ENCODE measurements around the gene TNK2. TPM values are rescaled to one million over a fixed set of nuclear protein-coding genes. Genes with fewer than 3 reads are reported as not detected.
A peak's percentile ranks its signal among the peaks of the same experiment; 100 is the strongest.

Gene TNK2
- total RNA-seq, 1 experiment from 2014 or later = 18.2 TPM

- BruUV-seq (replicated peaks) = no TSS peak
- intact Hi-C loops (cut with micrococcal nuclease; ENCODE audit: unreplicated experiment) = no loop called here
- H3K27ac ChIP-seq (ENCODE audit: low read depth, low read length, poor library complexity, severe bottlenecking) = peak overlapping the region; percentile 55
- H3K27me3 ChIP-seq (replicated peaks; ENCODE audit: insufficient read depth, low read depth, low read length, poor library complexity) = no peaks in the 10 kb centered on the region
- ChIA-PET POLR2A (ENCODE audit: low non-redundant PET) (no interaction called here), CTCF (no interaction called here)
- H3K4me1 ChIP-seq (ENCODE audit: insufficient read depth, low read length, poor library complexity, severe bottlenecking) = peaks cover 29% of the 10 kb centered on the region
- DNase-seq (ENCODE audit: low spot score) = no peak
- no peaks in the 10 kb centered on the region for H3K9me3 ChIP-seq (ENCODE audit: low read depth, low read length, poor library complexity, severe bottlenecking)
- no peaks in the 10 kb centered on the region for H3K36me3 ChIP-seq (ENCODE audit: insufficient read depth, low read length, poor library complexity, severe bottlenecking)
- no peak overlapping the region for H3K4me3 ChIP-seq (ENCODE audit: low read depth, low read length, poor library complexity, severe bottlenecking)
- TF ChIP-seq, protein P1, sequence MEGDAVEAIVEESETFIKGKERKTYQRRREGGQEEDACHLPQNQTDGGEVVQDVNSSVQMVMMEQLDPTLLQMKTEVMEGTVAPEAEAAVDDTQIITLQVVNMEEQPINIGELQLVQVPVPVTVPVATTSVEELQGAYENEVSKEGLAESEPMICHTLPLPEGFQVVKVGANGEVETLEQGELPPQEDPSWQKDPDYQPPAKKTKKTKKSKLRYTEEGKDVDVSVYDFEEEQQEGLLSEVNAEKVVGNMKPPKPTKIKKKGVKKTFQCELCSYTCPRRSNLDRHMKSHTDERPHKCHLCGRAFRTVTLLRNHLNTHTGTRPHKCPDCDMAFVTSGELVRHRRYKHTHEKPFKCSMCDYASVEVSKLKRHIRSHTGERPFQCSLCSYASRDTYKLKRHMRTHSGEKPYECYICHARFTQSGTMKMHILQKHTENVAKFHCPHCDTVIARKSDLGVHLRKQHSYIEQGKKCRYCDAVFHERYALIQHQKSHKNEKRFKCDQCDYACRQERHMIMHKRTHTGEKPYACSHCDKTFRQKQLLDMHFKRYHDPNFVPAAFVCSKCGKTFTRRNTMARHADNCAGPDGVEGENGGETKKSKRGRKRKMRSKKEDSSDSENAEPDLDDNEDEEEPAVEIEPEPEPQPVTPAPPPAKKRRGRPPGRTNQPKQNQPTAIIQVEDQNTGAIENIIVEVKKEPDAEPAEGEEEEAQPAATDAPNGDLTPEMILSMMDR (conservative IDR thresholded peaks at IDR 0.05; ENCODE audit: low read depth, low read length) = no peak
- TF ChIP-seq EZH2 (IDR thresholded peaks at IDR 0.05; ENCODE audit: borderline replicate concordance, low read depth, low read length, poor library complexity, severe bottlenecking) = no peak
These were observed 11.1 kb downstream of the TNK2 start for GRCh38 chr3:195897081-195897852.

- Histone ChIP-seq H3K9me3 (ENCODE audit: low read depth, low read length, poor library complexity, severe bottlenecking) (no peaks in the 10 kb centered on the region), H3K4me3 (ENCODE audit: low read depth, low read length, poor library complexity, severe bottlenecking) (peak overlapping the region; percentile 76), H3K4me1 (ENCODE audit: insufficient read depth, low read length, poor library complexity, severe bottlenecking) (peaks cover 29% of the 10 kb centered on the region), H3K36me3 (ENCODE audit: insufficient read depth, low read length, poor library complexity, severe bottlenecking) (no peaks in the 10 kb centered on the region), H3K27me3 (replicated peaks; ENCODE audit: insufficient read depth, low read depth, low read length, poor library complexity) (no peaks in the 10 kb centered on the region), H3K27ac (ENCODE audit: low read depth, low read length, poor library complexity, severe bottlenecking) (peak overlapping the region; percentile 70)
- intact Hi-C loops (cut with micrococcal nuclease; ENCODE audit: unreplicated experiment) = no loop called here
- BruUV-seq (replicated peaks) = no TSS peak
- ChIA-PET CTCF (interaction anchor here (0.6 kb wide), 3 partner anchors 20 to 1952 kb away, joined by 4 to 6 read pairs (median 5); no protein-coding TSS in a partner anchor), POLR2A (ENCODE audit: low non-redundant PET) (no interaction called here)
- TF ChIP-seq, protein P1 (conservative IDR thresholded peaks at IDR 0.05; ENCODE audit: low read depth, low read length) = no peak
- TF ChIP-seq EZH2 (IDR thresholded peaks at IDR 0.05; ENCODE audit: borderline replicate concordance, low read depth, low read length, poor library complexity, severe bottlenecking) = no peak
- peak; percentile 23 for DNase-seq (ENCODE audit: low spot score)
These were observed 11.8 kb downstream of the TNK2 start for GRCh38 chr3:195896361-195897080.

DNA sequence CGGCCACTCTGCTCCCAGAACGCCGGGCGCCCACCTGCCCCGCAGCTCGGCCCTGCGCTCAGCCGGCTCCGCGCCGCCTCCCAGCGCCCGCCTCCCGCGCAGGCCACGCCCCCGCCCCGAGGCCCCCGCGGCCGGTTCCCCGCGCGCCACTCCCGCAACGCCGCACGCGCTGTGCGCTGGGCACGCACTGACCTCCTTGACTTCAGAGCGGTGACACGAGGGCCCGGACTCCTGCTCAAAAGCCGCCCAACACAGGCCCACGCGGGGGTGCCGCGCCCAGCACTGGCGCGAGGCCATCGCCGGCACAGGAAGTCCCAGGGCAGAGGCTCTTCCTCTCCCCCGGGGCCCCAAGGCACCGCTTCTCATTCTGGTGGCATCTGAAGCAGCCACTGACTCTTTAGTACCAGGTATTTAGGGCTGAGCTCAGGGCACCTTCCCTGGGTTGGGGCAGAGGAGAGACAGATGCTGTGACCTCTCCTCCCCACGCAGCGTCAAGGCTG, 12.4 kb downstream of the TNK2 start:
- BruUV-seq (replicated peaks) = no TSS peak
- H3K4me3 ChIP-seq (ENCODE audit: low read depth, low read length, poor library complexity, severe bottlenecking) = peak overlapping the region; percentile 76
- no peaks in the 10 kb centered on the region for H3K36me3 ChIP-seq (ENCODE audit: insufficient read depth, low read length, poor library complexity, severe bottlenecking)
- no peaks in the 10 kb centered on the region for H3K27me3 ChIP-seq (replicated peaks; ENCODE audit: insufficient read depth, low read depth, low read length, poor library complexity)
- no peaks in the 10 kb centered on the region for H3K9me3 ChIP-seq (ENCODE audit: low read depth, low read length, poor library complexity, severe bottlenecking)
- POLR2A ChIA-PET (ENCODE audit: low non-redundant PET) = no interaction called here
- DNase-seq (ENCODE audit: low spot score) = peak; percentile 65
- CTCF ChIA-PET = interaction anchor here (0.6 to 1.9 kb wide), 5 partner anchors 20 to 483 kb away, joined by 3 to 24 read pairs (median 4); no protein-coding TSS in a partner anchor
- H3K27ac ChIP-seq (ENCODE audit: low read depth, low read length, poor library complexity, severe bottlenecking) = peak overlapping the region; percentile 70
- no peak for TF ChIP-seq EZH2 (IDR thresholded peaks at IDR 0.05; ENCODE audit: borderline replicate concordance, low read depth, low read length, poor library complexity, severe bottlenecking)
- TF ChIP-seq, protein P1 (conservative IDR thresholded peaks at IDR 0.05; ENCODE audit: low read depth, low read length) = no peak
- peaks cover 29% of the 10 kb centered on the region for H3K4me1 ChIP-seq (ENCODE audit: insufficient read depth, low read length, poor library complexity, severe bottlenecking)
- intact Hi-C loops (cut with micrococcal nuclease; ENCODE audit: unreplicated experiment) = loop anchor here (2.0 kb wide), 1 partner anchor 45 kb away; no protein-coding TSS in a partner anchor

All from A673 (cell line).